GM19455 (cell line): ENCODE results near the gene SRRM1.

Source experiments
- ATAC-seq: cut with Tn5 transposase; IDR thresholded peaks from one replicate; pipeline ENCODE4 v1.9.1; 2021; ENCODE audit not compliant: unreplicated experiment

The SRRM1 gene

GRCh38 chr1:24642481-24643362, at the start of gene SRRM1:
Gene SRRM1, plus strand, starts transcription at chr1:24643302. Its CDS starts 25 bp downstream, at chr1:24643327.
- ATAC-seq, result peak; percentile 91

- no peak for ATAC-seq
Observed at GRCh38 chr1:24594328-24594598, 48.8 kb upstream of the SRRM1 start.

GRCh38 chr1:24596401-24596880, 46.7 kb upstream of the SRRM1 start:
- ATAC-seq, result no peak

GRCh38 chr1:24599265-24599664, 43.8 kb upstream of the SRRM1 start:
- no peak for ATAC-seq

- ATAC-seq, result no peak
Observed at GRCh38 chr1:24600551-24600950, 42.6 kb upstream of the SRRM1 start.

- ATAC-seq, result no peak
Observed at GRCh38 chr1:24605534-24606295, 37.4 kb upstream of the SRRM1 start.

- no peak for ATAC-seq
Observed at GRCh38 chr1:24606296-24606605, 36.9 kb upstream of the SRRM1 start.

- ATAC-seq, result no peak
Observed at GRCh38 chr1:24606621-24607020, 36.5 kb upstream of the SRRM1 start.

GRCh38 chr1:24609949-24610517, 33.1 kb upstream of the SRRM1 start:
- ATAC-seq, result no peak

- ATAC-seq, result no peak
Observed at GRCh38 chr1:24619376-24619775, 23.7 kb upstream of the SRRM1 start.

- no peak for ATAC-seq
Observed at GRCh38 chr1:24620678-24621077, 22.4 kb upstream of the SRRM1 start.

- ATAC-seq, result no peak
Observed at GRCh38 chr1:24621121-24621520, 22.0 kb upstream of the SRRM1 start.

- ATAC-seq, result no peak
Observed at GRCh38 chr1:24622218-24622617, 20.9 kb upstream of the SRRM1 start.

GRCh38 chr1:24632832-24633175, 10.3 kb upstream of the SRRM1 start:
- no peak for ATAC-seq

- no peak for ATAC-seq
Observed at GRCh38 chr1:24635195-24635843, 7.8 kb upstream of the SRRM1 start.

GRCh38 chr1:24636661-24637357, 6.3 kb upstream of the SRRM1 start:
- ATAC-seq, result no peak

- ATAC-seq, result no peak
Observed at GRCh38 chr1:24639094-24639493, 4.0 kb upstream of the SRRM1 start.

- ATAC-seq, result no peak
Observed at GRCh38 chr1:24639881-24640280, 3.2 kb upstream of the SRRM1 start.

- no peak for ATAC-seq
Observed at GRCh38 chr1:24640288-24640687, 2.8 kb upstream of the SRRM1 start.

- no peak for ATAC-seq
Observed at GRCh38 chr1:24641646-24642151, 1.4 kb upstream of the SRRM1 start.
